Ovary (tissue), 3 donors: ENCODE data around the gene WDR83.

Experiments used
- EP300 ChIP-seq: sonication (generic); formaldehyde crosslinking; IDR thresholded peaks from one replicate; pipeline ENCODE4 v1.6.1; 2017; ENCODE audit warnings: antibody characterized with exemption
- POLR2A ChIP-seq: fragments of 450-650 bp; IDR thresholded peaks from one replicate; pipeline ENCODE4 v1.6.1; 2017; ENCODE audit warnings: antibody characterized with exemption, mild to moderate bottlenecking, moderate library complexity
- TF ChIP-seq, protein P1 (sequence below), 3 donors: fragments of 450-650 bp in 2 of 3; fragments of 200-600 bp in 1 of 3; IDR thresholded peaks; one replicate each; pipeline versions ENCODE4 v1.5.1 to v1.8.0; 2016 to 2022; ENCODE audit warnings: antibody characterized with exemption in 3 of 3, mild to moderate bottlenecking in 1 of 3
- donor health status: DM: no; HTN: no; CAD: no.

GRCh38 chr19:12647047-12647446 is 19.6 kb upstream of the WDR83 start:
- TF ChIP-seq, protein P1, sequence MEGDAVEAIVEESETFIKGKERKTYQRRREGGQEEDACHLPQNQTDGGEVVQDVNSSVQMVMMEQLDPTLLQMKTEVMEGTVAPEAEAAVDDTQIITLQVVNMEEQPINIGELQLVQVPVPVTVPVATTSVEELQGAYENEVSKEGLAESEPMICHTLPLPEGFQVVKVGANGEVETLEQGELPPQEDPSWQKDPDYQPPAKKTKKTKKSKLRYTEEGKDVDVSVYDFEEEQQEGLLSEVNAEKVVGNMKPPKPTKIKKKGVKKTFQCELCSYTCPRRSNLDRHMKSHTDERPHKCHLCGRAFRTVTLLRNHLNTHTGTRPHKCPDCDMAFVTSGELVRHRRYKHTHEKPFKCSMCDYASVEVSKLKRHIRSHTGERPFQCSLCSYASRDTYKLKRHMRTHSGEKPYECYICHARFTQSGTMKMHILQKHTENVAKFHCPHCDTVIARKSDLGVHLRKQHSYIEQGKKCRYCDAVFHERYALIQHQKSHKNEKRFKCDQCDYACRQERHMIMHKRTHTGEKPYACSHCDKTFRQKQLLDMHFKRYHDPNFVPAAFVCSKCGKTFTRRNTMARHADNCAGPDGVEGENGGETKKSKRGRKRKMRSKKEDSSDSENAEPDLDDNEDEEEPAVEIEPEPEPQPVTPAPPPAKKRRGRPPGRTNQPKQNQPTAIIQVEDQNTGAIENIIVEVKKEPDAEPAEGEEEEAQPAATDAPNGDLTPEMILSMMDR (IDR thresholded peaks at IDR 0.05): no peak
- TF ChIP-seq POLR2A (no peak), EP300 (no peak)
